Muscle layer of duodenum (tissue), 2 donors: Measurements from ENCODE around the gene SLC16A4.
A peak's percentile ranks its signal among the peaks of the same experiment; 100 is the strongest.
"Not testable (repeated sequence)": the region's sequence is repeated elsewhere in the genome, so short reads cannot be mapped to it uniquely, and the experiment has no call there.

Experiments used
- H3K27ac ChIP-seq: one replicate; pipeline ENCODE4 v1.7.0; 2013; ENCODE audit warnings: mild to moderate bottlenecking, low read length
- H3K27me3 ChIP-seq: one replicate; pipeline ENCODE4 v1.7.0; 2013; ENCODE audit warnings: low read depth, mild to moderate bottlenecking, control low read depth, low read length
- H3K36me3 ChIP-seq, 2 donors: one replicate each; pipeline ENCODE4 v1.7.0; 2013; ENCODE audit warnings: low read length in 2 of 2, control low read depth in 1 of 2, mild to moderate bottlenecking in 1 of 2; ENCODE audit not compliant: insufficient read depth in 2 of 2, control insufficient read depth in 1 of 2
- H3K4me1 ChIP-seq, 2 donors: one replicate each; pipeline ENCODE4 v1.7.0; 2013; ENCODE audit warnings: low read length in 2 of 2, mild to moderate bottlenecking in 2 of 2, control low read depth in 1 of 2, moderate library complexity in 1 of 2; ENCODE audit not compliant: insufficient read depth in 2 of 2, control insufficient read depth in 1 of 2
- H3K4me3 ChIP-seq, 2 donors: one replicate each; pipeline ENCODE4 v1.7.0; 2013; ENCODE audit warnings: low read length in 2 of 2, low read depth in 1 of 2, mild to moderate bottlenecking in 1 of 2
- H3K9me3 ChIP-seq, 2 donors: one replicate each; pipeline ENCODE4 v1.7.0; 2013; ENCODE audit warnings: low read length in 2 of 2, control low read depth in 1 of 2, mild to moderate bottlenecking in 1 of 2; ENCODE audit not compliant: control insufficient read depth in 1 of 2
- donor health status: healthy.

Gene SLC16A4

GRCh38 chr1:110390692-110391245 is at the start of gene SLC16A4:
TSS of gene SLC16A4 (minus strand) at chr1:110391026. CDS start at chr1:110389323, 1,703 bp downstream.
- Histone ChIP-seq H3K4me1 (no peaks in the 10 kb centered on the region), H3K27me3 (no peaks in the 10 kb centered on the region), H3K27ac (peak within 1 kb of the TSS; percentile 46), H3K9me3 (no peaks in the 10 kb centered on the region), H3K4me3 (peak within 1 kb of the TSS; percentile 44 to 58), H3K36me3 (peaks cover 0 to 5% of the 10 kb centered on the region in 2 donors)

- H3K27ac ChIP-seq, H3K36me3 ChIP-seq, H3K27me3 ChIP-seq, H3K4me3 ChIP-seq, H3K9me3 ChIP-seq, H3K4me1 ChIP-seq: not testable (repeated sequence)
Observed at GRCh38 chr1:110439873-110440272, 49.0 kb upstream of the SLC16A4 start.

GRCh38 chr1:110438893-110439292 is 48.1 kb upstream of the SLC16A4 start:
- Histone ChIP-seq H3K9me3 (no peaks in the 10 kb centered on the region), H3K4me1 (no peaks in the 10 kb centered on the region), H3K27me3 (no peaks in the 10 kb centered on the region), H3K36me3 (no peaks in the 10 kb centered on the region), H3K4me3 (no peak overlapping the region), H3K27ac (no peak overlapping the region)

GRCh38 chr1:110437645-110438299 is 46.9 kb upstream of the SLC16A4 start:
- H3K36me3 ChIP-seq, H3K27ac ChIP-seq, H3K4me3 ChIP-seq, H3K4me1 ChIP-seq, H3K9me3 ChIP-seq, H3K27me3 ChIP-seq: not testable (repeated sequence)

- no peak overlapping the region for H3K4me3 ChIP-seq
- no peak overlapping the region for H3K27ac ChIP-seq
- H3K4me1 ChIP-seq, result no peaks in the 10 kb centered on the region
- no peaks in the 10 kb centered on the region for H3K9me3 ChIP-seq
- H3K27me3 ChIP-seq, result no peaks in the 10 kb centered on the region
- no peaks in the 10 kb centered on the region for H3K36me3 ChIP-seq
Observed at GRCh38 chr1:110436635-110437034, 45.8 kb upstream of the SLC16A4 start.

GRCh38 chr1:110434946-110435345 is 44.1 kb upstream of the SLC16A4 start:
- Histone ChIP-seq H3K9me3 (no peaks in the 10 kb centered on the region), H3K27me3 (no peaks in the 10 kb centered on the region), H3K36me3 (no peaks in the 10 kb centered on the region), H3K4me3 (no peak overlapping the region), H3K27ac (no peak overlapping the region), H3K4me1 (no peaks in the 10 kb centered on the region)

GRCh38 chr1:110433803-110434202 is 43.0 kb upstream of the SLC16A4 start:
- Histone ChIP-seq H3K9me3 (no peaks in the 10 kb centered on the region), H3K27ac (no peak overlapping the region), H3K4me1 (no peaks in the 10 kb centered on the region), H3K36me3 (no peaks in the 10 kb centered on the region), H3K4me3 (no peak overlapping the region), H3K27me3 (no peaks in the 10 kb centered on the region)

- no peaks in the 10 kb centered on the region for H3K9me3 ChIP-seq
- no peak overlapping the region for H3K27ac ChIP-seq
- no peak overlapping the region for H3K4me3 ChIP-seq
- no peaks in the 10 kb centered on the region for H3K36me3 ChIP-seq
- H3K4me1 ChIP-seq, result no peaks in the 10 kb centered on the region
- H3K27me3 ChIP-seq, result no peaks in the 10 kb centered on the region
Observed at GRCh38 chr1:110433213-110433612, 42.4 kb upstream of the SLC16A4 start.

GRCh38 chr1:110430901-110431300 is 40.1 kb upstream of the SLC16A4 start:
- H3K4me3 ChIP-seq, result no peak overlapping the region
- no peaks in the 10 kb centered on the region for H3K4me1 ChIP-seq
- H3K36me3 ChIP-seq, result no peaks in the 10 kb centered on the region

GRCh38 chr1:110430366-110430765 is 39.5 kb upstream of the SLC16A4 start:
- Histone ChIP-seq H3K27me3 (no peaks in the 10 kb centered on the region), H3K27ac (no peak overlapping the region), H3K36me3 (no peaks in the 10 kb centered on the region), H3K4me3 (no peak overlapping the region), H3K4me1 (no peaks in the 10 kb centered on the region), H3K9me3 (no peaks in the 10 kb centered on the region)

More at GRCh38 chr1:110430901-110431300, 40.1 kb upstream of the SLC16A4 start:
- Histone ChIP-seq H3K27ac (no peak overlapping the region), H3K9me3 (no peaks in the 10 kb centered on the region), H3K27me3 (no peaks in the 10 kb centered on the region)

GRCh38 chr1:110428946-110429345 is 38.1 kb upstream of the SLC16A4 start:
- Histone ChIP-seq H3K36me3 (no peaks in the 10 kb centered on the region), H3K4me1 (no peaks in the 10 kb centered on the region), H3K27me3 (no peaks in the 10 kb centered on the region), H3K9me3 (no peaks in the 10 kb centered on the region), H3K27ac (no peak overlapping the region), H3K4me3 (no peak overlapping the region)

GRCh38 chr1:110426854-110427253 is 36.0 kb upstream of the SLC16A4 start:
- Histone ChIP-seq H3K4me1 (no peaks in the 10 kb centered on the region), H3K27me3 (no peaks in the 10 kb centered on the region), H3K9me3 (no peaks in the 10 kb centered on the region), H3K27ac (no peak overlapping the region), H3K36me3 (no peaks in the 10 kb centered on the region), H3K4me3 (no peak overlapping the region)
